Stimulated activated CD4-positive, alpha-beta T cell treated with anti-CD3 and anti-CD28 coated beads, Interleukin-15, amount 100 ng/mL, for 1 hour (primary cell): ENCODE data around the gene ZDHHC12.
"Not testable (repeated sequence)": the region's sequence is repeated elsewhere in the genome, so short reads cannot be mapped to it uniquely, and the experiment has no call there.

ENCODE experiments used
- DNase-seq, 2 donors: peaks; one replicate each; pipeline ENCODE4 v3.0.0-alpha.2; 2020; ENCODE audit warnings: low read depth in 1 of 2, low spot score in 1 of 2

ZDHHC12 gene

GRCh38 chr9:128712451-128713410 is 11.2 kb downstream of the ZDHHC12 start:
- no peak for DNase-seq

GRCh38 chr9:128707446-128707845 is 16.5 kb downstream of the ZDHHC12 start:
- no peak for DNase-seq

- DNase-seq: no peak
Observed at GRCh38 chr9:128706671-128707381, 17.1 kb downstream of the ZDHHC12 start.

GRCh38 chr9:128706045-128706444 is 17.9 kb downstream of the ZDHHC12 start:
- no peak for DNase-seq

- no peak for DNase-seq
Observed at GRCh38 chr9:128705051-128705965, 18.6 kb downstream of the ZDHHC12 start.

GRCh38 chr9:128704356-128704670 is 19.6 kb downstream of the ZDHHC12 start:
- DNase-seq: no peak

- no peak for DNase-seq
Observed at GRCh38 chr9:128703616-128704355, 20.1 kb downstream of the ZDHHC12 start.

- peak in 1 of 2 donors; percentile 27 for DNase-seq
Observed at GRCh38 chr9:128702949-128703615, 20.8 kb downstream of the ZDHHC12 start.

GRCh38 chr9:128702445-128702948 is 21.4 kb downstream of the ZDHHC12 start, which contains the start of gene PKN3:
TSS of gene PKN3 (plus strand) at chr9:128702503. CDS start at chr9:128702916, 413 bp downstream.
- peak; percentile 73 to 81 for DNase-seq

GRCh38 chr9:128701227-128701854 is 22.6 kb downstream of the ZDHHC12 start:
- no peak for DNase-seq

- DNase-seq: not testable (repeated sequence)
Observed at GRCh38 chr9:128699096-128699795, 24.7 kb downstream of the ZDHHC12 start.

GRCh38 chr9:128696923-128697707 is 26.8 kb downstream of the ZDHHC12 start:
- no peak for DNase-seq

GRCh38 chr9:128694344-128694743 is 29.6 kb downstream of the ZDHHC12 start:
- DNase-seq: no peak

- DNase-seq: not testable (repeated sequence)
Observed at GRCh38 chr9:128693738-128694137, 30.2 kb downstream of the ZDHHC12 start.

- DNase-seq: no peak
Observed at GRCh38 chr9:128690684-128691034, 33.3 kb downstream of the ZDHHC12 start.

- peak in 1 of 2 donors; percentile 45 for DNase-seq
Observed at GRCh38 chr9:128689820-128690683, 33.9 kb downstream of the ZDHHC12 start.

GRCh38 chr9:128689293-128689774 is 34.6 kb downstream of the ZDHHC12 start:
- DNase-seq: peak; percentile 38 to 46
